Hepatocyte (in vitro differentiated cells): ENCODE data around the gene ZNF333.

Experiments
- CTCF ChIP-seq: fragments of 200-600 bp; sonication (generic); IDR thresholded peaks from 2 replicates; pipeline ENCODE4 v1.5.1; 2016; ENCODE audit warnings: antibody characterized with exemption, mild to moderate bottlenecking; ENCODE audit not compliant: poor library complexity
- EZH2 ChIP-seq: fragments of 200-600 bp; sonication (generic); IDR thresholded peaks from 2 replicates; pipeline ENCODE4 v1.6.1; 2016; ENCODE audit warnings: antibody characterized with exemption, mild to moderate bottlenecking, borderline replicate concordance
- EZH2phosphoT487 ChIP-seq: fragments of 200-600 bp; sonication (generic); IDR thresholded peaks from one replicate; pipeline ENCODE4 v1.6.1; 2018; ENCODE audit warnings: antibody characterized with exemption, mild to moderate bottlenecking, low read depth, moderate library complexity; ENCODE audit not compliant: unreplicated experiment, severe bottlenecking

- TF ChIP-seq CTCF (no peak), EZH2 (no peak), EZH2phosphoT487 (no peak)
Measured at GRCh38 chr19:14782626-14783409, 93.0 kb downstream of the ZNF333 start.
